NCI-H748 (cell line): ENCODE measurements around the gene EIF2B2.

Experiments used
- DNase-seq: peaks from one replicate; lab custom pipeline; 2025; ENCODE audit not compliant: unreplicated experiment; lab: John Stamatoyannopoulos, UW

The EIF2B2 gene

DNA sequence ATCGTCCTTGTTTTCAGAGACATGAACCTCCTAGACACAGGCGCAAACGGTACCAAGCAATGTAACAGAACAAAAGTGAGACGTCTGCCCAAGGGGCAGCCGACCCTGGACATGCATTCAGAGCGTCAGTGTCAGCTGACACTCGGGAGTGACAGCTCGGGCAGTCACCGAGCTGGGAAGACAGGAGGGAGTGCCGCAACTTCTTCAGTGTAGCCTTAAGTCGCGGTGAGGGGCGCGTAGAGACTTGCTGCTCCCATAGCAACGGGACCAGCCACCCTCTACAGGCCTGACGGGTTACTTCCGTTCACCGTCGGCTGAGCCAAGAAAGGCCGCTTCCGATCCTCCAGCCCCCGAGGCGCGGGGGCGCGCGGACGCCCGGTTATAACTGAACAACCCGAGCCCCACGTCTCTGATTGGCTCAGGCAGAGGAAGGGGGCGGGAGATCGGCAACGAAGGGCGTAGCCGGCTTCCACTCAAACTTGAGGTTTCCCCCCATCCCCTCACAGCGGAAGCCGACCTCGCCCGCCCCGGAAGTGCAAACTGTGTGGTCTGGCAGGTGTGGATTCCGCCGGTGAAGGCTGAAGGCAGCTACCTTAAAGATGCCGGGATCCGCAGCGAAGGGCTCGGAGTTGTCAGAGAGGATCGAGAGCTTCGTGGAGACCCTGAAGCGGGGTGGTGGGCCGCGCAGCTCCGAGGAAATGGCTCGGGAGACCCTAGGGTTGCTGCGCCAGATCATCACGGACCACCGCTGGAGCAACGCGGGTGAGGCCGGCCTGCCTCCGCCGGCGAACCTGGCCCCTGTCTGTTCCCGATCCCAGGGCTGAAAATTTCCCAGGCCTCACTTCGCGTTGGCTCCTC is at the start of gene EIF2B2:
TSS of gene EIF2B2 (plus strand) at position 530 of the 858 bp plus-strand sequence. CDS start at position 600, 70 bp downstream.
- DNase-seq, result peak; percentile 98

DNA sequence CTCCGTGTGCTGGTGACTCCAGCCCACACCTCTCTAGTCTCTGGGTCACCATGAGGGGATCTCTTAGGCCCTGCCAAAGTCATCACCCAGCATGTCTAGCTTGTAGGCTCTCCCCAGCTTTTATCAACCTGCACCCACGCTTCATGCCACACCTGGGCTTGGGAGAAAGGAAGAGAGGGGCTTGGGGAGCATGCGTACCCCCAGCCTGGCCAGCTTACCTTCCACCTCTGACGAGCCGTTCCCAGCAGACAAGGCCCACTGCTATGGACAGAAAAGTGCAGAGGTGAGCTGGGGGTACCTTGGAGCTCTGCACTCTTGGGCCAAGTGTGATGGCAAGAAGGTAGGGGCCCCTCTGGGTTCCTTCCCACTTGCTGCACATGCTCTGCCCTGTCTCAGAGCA is 49.0 kb upstream of the EIF2B2 start:
- no peak for DNase-seq

DNA sequence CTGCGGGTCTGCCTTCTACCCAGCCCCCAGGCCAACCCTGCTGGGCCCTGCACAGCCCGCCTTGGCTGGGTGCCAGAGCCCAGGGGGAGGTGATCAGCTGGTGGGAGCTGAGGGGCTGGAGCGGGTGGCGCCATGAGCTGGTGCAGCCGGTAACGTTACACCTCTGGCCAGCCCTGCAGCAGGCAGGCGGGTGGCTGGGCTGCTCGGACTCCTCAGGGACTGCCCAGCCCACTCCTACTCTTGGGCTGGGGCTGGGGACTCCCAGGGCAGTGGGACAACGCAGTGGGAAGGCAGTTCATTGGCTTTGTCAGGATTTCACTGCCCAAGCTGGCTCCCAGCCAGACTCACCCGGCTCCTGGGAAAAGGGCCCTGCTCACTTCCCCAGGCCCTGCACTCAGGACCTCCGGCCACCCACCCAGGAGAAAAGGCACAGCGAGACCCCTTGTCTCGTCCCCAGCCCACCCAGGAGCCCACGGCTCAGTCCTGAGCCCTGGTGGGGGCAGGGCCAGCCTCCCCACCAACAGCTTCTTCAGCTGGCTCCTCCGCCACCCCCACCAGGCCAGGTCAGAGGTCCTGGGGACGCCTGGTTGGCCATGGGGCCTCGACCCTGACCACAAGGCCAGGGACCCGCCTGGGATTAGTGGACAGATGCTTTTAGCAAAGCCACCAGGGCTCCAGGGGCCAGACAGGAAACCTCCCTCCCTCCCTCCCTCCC is 48.3 kb upstream of the EIF2B2 start:
- peak; percentile 89 for DNase-seq

DNA sequence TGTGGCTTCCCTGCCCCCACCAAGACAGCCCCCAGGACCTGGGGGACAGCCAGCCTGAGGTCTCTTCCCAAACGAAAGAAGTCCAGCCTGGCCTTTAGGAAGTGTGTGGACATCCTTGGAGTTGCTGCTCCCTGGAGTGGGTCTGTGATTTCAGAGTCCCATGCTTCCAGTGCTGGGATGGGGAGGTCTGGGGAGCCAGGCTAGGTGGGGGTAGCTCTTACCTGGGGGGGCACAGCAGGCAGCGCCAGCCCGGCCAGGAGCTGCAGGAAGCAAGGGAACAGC is 47.8 kb upstream of the EIF2B2 start:
- DNase-seq, result no peak

DNA sequence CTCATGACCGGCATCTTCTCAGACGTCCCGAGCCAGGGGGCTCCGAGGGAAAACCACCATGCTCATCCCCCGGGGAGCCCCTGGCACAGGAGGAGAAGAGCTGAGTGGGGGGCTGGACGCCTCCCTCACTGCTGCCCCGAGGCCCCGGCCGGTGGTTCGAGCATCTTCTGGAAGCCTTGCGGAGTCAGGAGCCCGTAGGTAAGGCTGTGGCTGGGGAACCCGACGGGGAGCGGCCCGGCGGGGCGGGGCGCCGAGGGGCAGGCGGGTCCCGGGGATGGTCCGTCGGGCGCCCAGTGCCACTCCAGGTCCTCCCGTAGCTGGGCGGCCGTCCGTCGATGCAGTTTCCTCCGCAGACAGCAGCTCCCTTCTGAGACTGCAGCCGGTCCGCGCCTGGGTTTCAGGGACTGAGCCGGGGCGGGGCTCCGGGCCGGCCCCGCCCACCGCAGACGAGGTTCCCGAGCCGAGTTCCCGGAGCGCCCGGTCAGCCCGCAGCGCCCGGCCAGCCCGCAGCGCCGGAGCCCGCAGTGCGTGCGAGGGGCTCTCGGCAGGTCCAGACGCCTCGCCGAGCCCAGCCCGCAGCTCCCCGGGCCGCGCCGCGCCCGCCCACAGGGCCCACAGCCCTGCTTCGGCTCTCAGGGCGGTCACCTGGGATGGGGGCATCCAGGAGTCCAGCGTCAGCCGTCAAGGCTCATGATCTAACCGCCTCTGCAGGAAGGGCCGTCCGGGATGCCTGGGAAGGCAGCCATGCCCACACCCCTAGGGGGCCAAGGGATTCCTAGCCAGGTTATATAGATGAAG is 47.3 kb upstream of the EIF2B2 start, which contains the start of gene PGF:
TSS of gene PGF (minus strand) at position 369 of the 798 bp plus-strand sequence. CDS start at position 14, 355 bp downstream.
- peak; percentile 71 for DNase-seq

DNA sequence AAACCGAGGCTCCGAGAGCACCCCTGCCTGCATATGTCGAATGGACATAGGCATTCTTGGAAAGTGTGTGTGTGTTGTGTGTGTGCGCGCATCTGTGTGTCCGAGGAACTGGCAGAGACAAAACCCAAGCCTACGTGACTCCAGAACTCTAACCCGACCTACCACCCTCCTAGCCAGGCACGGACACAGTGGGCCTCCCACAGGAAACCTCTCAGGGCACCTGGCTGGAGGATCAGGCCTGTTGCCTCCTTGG is 46.8 kb upstream of the EIF2B2 start:
- DNase-seq, result no peak

DNA sequence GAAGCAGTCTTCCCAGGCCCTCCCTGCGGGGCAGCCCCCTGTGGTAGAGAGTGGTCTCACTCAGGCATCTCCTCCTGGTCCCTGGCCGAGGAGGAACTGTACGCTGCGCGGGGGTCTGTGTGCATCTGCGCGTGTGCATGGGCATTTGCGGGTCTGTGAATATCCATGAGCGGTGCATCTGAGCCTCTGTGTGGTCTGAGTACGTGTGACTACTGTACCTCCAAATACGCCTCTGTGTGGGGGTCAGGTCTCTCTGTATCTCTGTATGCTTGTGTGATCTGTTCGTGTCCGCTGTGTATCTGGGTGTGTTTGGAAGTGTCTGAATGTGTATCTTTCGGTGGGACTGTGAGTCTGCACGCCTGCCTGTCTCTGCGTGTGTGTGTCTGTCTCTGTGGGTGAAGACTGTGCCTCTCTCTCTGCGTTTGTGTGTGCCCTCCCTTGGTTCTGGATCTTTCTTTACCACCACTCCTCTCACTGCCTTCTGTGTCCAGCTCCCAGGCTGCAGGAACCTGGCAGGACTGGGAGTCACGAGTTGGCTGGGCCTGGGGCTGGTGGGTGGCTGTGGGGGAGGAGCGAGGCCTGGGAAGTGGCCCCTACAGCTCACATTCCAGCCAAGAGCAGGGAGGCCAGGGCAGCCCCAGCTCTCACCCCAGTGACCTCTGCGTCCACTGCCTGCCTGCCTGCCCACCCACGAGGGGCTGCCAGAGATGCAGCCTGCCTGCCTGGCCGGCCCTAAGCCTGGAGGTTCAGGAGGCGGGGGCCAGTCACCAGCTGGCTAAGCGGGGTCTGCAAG is 46.2 kb upstream of the EIF2B2 start:
- DNase-seq, result no peak

DNA sequence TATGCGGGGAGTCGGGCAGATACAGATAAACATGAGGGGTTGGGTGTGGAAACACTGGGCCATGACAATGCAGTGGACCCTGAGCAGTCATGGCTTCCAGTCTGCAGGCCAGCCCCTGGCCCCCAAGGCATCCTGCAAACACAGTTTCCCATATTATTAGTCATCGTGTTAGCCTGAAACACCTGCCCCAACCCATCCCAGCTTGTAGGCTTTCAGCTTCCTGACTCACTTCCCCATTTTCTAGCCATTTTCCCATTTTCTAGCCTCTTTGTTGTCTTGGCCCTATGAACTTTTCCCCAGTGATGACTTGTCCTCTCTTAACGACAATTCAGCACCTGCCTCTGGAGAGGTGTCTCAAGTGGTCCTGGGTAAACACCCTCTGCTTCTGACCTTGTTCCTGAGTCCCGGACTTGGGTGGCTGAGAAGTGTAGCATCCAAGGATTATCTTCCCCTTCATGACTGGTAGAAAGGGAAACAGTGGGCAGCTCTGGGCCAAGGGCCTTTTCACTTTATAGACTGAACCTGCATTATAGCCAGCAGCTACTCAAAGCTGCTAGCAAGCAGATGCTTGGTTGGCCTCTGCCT is 43.0 kb upstream of the EIF2B2 start:
- no peak for DNase-seq

DNA sequence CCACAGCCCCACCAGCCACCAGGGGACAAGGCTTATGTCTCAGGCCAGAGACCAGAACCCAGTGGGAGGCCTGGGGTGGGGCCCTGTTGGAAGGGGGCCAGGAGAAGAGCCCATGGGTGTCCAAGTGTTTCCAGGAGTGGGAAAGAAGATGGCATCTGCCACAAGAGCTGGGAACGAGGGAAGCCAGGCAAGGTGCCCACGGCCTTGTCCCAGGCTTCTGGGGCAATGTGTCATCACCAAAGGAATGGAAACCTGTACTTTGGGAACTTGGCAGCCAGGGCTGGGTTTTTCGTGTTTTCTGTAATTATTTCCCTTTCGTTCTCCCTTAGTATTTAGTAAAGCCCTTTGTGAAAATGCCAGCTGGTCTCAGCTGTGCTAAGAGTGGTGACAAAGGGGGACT is 42.0 kb upstream of the EIF2B2 start:
- no peak for DNase-seq

DNA sequence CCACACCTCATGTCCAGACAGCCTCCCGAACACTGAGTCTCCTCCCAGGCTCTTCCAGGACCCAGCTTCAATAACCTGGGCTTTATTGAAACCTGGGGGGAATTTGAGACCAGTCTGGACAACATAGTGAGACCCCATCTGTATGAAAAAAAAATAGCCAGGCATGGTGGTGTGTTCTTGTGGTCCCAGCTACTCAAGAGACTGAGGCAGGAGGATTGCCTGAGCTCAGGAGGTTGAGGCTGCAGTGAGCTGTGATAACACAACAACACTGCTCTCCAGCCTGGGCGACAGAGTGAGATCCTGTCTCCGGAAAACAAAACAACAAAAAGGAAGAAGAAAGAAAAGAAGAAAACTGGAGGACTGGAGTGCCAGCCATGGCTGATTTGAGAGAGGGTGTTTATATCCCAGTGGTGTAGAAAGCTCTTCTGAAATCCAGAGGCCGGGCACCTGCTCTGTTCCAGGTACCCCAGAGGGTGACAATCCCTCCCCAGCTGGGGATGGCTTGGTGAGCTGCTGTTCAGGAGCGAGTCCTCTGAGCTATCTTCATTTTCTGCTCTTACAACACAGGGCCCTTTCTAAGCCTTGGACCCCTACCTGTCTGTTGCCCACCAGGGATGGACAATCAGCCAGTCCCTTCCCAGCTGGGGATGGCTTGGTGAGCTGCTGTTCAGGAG is 41.3 kb upstream of the EIF2B2 start:
- no peak for DNase-seq

DNA sequence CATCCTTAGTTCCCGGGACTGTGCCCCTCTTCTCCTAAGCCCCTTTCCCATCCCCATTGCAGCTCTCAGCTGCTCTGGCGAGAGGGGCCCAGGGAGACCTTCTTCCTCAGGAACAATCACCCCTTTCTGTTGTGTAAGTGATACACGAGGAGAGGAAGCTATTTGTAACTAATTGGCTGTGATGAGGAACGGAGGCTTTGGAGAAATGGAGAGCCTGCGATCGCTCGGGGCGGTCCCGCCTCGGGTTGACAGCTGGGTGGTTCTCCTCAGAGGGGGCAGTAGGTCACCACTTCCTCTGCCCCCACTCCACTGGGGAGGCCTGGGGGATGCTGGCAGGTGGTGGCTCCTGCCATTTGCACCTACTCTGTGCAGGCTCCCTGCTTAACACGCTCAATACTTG is 40.7 kb upstream of the EIF2B2 start:
- DNase-seq, result no peak

DNA sequence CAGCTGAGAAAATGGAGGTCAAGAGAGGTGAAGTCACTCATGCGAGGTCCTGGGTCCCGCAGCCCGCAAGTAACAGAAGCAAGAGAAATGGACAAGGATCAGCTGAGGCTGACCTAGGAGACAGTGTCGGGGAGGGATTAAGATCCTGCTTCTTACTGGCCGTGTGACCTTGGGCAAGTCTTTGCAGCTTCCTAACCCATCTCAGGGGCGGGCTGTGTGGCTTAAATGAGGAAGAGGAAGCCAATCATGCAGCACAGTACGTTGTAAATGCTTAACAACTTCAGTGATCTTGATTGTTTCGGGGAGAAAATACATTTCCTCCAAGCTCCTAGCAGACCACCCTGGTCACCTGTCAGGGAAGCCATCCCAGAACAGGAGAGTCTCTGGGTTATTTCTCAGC is 40.2 kb upstream of the EIF2B2 start:
- no peak for DNase-seq

DNA sequence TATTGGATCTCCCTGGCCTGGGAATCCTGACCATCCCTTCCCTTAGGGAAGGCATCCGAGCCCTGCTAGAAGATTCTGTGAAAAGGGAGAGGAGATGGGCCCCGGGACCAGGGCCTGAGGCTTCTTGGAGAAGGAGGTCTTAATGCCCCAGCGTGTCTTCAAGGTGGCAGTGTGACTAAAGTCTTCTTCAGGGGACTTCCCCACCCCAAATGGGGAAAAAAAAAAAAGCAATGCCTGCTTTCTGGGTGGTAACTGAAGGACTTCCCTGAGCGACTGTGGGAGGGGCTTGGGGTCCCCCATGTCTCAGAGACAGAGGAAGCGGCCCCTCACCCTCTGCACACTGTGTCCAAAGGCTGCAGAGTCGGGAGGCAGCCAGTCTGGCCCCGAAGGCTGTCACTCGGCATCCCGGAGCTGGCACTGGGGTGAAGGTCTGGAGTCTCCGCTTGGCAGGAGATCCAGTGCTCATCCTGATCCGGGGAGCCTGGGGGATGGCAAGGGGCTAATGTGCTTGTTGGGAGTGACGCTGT is 39.5 kb upstream of the EIF2B2 start:
- no peak for DNase-seq

DNA sequence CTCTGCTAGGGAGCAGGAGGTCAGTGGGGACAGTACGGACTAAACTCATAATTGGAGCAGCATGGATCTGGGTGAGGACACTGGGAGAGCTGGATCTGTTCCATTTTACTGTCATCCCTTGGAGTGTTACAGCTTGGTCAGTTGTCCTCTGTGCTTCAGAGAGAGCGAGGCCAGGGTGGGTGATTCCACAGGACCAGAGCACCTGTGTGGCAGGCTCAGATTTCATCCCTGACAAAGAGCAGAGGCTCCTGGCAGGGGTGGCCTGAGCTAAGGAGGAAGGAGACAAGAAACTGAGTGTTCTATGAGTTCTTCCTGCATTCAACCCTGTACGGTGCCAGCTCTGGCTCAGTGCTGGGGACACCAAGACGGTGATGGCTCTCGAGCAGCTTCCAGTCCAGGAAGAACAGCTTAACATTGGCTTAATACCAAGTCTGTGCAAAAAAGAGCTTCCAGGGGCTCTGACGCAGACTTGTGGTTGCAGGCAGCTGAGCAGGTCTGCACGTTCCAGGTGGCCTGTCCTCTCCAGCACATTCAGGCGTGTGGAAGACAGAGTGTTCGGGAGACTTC is 38.9 kb upstream of the EIF2B2 start:
- DNase-seq, result no peak

DNA sequence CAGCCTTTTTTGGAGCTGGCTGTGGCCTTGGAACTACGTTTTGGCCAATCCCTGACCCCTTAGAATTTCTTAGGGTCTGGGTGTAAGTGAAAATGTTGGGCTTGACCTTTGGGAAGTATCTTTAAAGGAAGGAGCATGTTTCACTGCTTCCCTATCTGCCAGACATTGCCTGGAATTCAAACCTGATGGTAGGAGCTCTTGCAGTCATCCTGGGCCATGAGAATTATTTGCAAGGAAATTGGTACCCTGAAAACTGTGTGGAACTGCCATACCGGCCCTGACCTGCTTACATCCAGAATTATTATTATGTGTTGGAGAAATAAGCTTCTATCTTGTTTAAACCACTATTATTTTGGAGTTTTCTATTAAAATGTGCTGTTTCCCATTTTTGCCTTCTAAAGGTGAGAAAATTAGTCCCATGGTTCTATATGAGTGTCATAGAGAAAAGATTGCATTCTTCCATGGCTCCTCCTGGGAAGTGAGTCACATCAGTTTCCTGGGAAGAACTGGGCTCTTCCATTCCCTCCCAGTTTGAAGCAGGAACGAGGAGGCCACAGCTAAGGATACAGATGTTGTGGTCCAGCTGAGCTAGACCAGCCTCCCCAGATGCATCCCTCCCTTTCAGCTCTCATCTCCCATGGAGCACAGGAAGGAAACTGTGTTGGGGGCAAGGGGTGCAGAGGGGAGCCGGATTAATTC is 37.8 kb upstream of the EIF2B2 start:
- no peak for DNase-seq

DNA sequence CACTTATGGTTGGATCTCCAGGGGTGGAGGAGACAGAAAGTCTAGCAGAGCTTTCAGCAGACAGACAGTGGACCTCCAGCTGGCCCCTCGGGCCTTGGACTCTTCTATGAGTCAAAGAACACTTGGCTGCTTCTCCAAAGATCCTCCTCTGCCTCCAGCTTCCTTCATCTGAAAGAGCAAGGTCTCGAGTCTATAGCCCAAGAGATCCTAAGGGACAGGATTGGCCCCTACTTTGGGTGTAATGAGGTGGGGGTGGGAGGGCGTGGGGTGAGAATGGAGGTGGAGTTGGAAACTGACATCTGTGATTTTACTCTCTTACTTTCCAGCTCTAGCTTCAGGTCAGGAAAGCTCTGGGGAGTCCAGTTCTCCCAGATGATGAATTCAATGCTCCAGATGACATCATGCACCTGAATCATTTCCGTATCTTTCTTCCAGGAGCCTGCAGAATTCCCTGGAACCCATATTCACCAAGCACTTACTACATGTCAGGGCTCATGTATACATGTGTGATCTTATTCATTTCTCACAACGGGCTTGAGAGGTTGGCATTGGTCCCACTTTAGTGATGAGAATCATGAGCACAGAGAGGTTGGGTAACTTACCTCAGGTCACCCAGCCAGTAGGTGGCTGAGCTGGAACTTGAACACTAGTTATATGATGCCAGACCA is 37.1 kb upstream of the EIF2B2 start:
- DNase-seq, result no peak

DNA sequence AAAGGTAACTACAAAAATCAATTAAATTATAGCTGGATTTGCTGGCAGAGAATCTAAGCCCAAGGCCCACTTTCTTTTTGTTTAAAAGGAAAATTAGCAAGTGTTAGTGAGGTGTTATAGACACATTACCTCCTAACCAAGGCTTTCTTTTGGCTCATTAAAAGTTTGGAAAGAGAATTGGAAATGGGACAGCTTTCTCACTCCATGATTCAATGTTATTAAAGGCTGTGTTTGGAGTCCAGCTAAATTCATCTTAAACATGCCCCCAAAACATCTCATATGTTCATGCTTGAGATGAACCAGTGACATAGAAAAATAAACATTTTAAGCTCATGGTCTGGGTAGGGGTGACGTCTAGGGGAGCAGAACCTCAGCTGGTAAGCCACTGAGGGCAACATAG is 33.9 kb upstream of the EIF2B2 start:
- DNase-seq, result no peak

DNA sequence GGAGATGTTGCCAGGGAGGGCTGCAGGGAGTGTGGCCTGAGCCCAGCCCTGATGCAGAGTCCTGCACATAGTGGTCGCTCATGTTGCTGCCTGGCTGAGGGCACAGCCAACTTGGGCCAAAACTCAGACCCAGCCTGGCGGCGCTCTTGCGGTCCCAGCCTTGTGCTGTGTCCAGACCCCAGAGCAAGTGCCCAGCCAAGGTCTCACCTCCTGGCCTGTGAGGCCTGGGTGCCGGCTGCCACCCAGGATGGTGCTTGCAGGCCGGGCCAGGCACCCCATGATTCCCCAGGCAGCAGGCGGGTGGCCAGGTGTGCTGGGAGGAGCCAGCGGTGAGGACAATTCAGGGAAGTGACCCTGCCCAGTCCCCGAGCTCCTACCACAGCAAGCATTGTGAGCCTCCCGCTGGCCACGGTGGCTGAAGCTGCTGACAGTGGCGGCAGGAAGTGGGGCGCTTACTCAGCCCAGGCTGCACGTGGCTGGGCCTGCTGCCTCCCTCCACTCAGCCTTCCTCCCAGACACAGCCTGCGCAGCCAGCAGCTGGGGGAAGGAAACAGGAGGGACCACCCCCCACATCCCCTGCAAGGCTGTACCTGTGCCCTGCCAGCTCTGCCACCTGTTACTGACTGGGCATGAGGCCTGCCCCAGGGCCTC is 29.6 kb upstream of the EIF2B2 start:
- no peak for DNase-seq
